HepG2 (cell line): ENCODE data around the gene USP9X. TPM values are rescaled to one million over a fixed set of nuclear protein-coding genes. Genes with fewer than 3 reads are reported as not detected.

ENCODE experiments used
- ARNT ChIP-seq: fragments of 450-650 bp; IDR thresholded peaks from 2 replicates; pipeline ENCODE4 v1.6.1; 2017
- EP300 ChIP-seq, 3 experiments: sonication (generic) in 1 of 3; formaldehyde crosslinking in 1 of 3; IDR thresholded peaks; 2 replicates each; pipeline versions ENCODE4 v1.5.1 to v1.6.1; 2011 to 2020; ENCODE audit warnings: low read depth in 2 of 3, low read length in 2 of 3, borderline replicate concordance in 1 of 3, improper control_type of control experiment in 1 of 3, mild to moderate bottlenecking in 1 of 3, missing genetic modification reagents in 1 of 3, moderate library complexity in 1 of 3
- HNF4A ChIP-seq: sonication (generic); formaldehyde crosslinking; IDR thresholded peaks from 2 replicates; pipeline ENCODE4 v1.4.0; 2020; ENCODE audit warnings: missing genetic modification reagents
- ISX ChIP-seq: sonication (generic); formaldehyde crosslinking; conservative IDR thresholded peaks from 2 replicates; pipeline ENCODE4 v1.5.0; 2020; ENCODE audit warnings: missing genetic modification reagents
- MBNL3 ChIP-seq: fragments of 250-450 bp; sonication (Bioruptor Pico); conservative IDR thresholded peaks from 2 replicates; pipeline ENCODE4 v1.8.0; 2022; ENCODE audit warnings: mild to moderate bottlenecking, inconsistent platforms
- NFAT5 ChIP-seq: sonication (generic); formaldehyde crosslinking; IDR thresholded peaks from 2 replicates; pipeline ENCODE4 v1.4.0; 2020; ENCODE audit warnings: missing genetic modification reagents
- NR2C2 ChIP-seq: sonication (generic); formaldehyde crosslinking; IDR thresholded peaks from 2 replicates; pipeline ENCODE4 v1.4.0; 2020; ENCODE audit warnings: missing genetic modification reagents, mild to moderate bottlenecking, moderate library complexity, borderline replicate concordance
- POLR2G ChIP-seq: fragments of 200-400 bp; formaldehyde crosslinking; IDR thresholded peaks from 2 replicates; pipeline ENCODE4 v1.6.1; 2018; ENCODE audit warnings: mild to moderate bottlenecking, low read depth, low read length, moderate library complexity
- RBM39 ChIP-seq: fragments of 200-400 bp; formaldehyde crosslinking; IDR thresholded peaks from one replicate; pipeline ENCODE4 v1.6.1; 2018; ENCODE audit warnings: antibody characterized with exemption, mild to moderate bottlenecking, low read depth, low read length; ENCODE audit not compliant: poor library complexity, severe bottlenecking
- REL ChIP-seq: sonication (generic); formaldehyde crosslinking; conservative IDR thresholded peaks from 2 replicates; pipeline ENCODE4 v1.8.0; 2022; ENCODE audit warnings: mild to moderate bottlenecking, missing genetic modification reagents, moderate library complexity
- RELA ChIP-seq: sonication (generic); formaldehyde crosslinking; IDR thresholded peaks from 2 replicates; pipeline ENCODE4 v1.4.0; 2020; ENCODE audit warnings: missing genetic modification reagents
- RFXANK ChIP-seq: IDR thresholded peaks from 2 replicates; pipeline ENCODE4 v1.6.1; 2016
- SOX6 ChIP-seq, 2 experiments: fragments of 450-650 bp in 1 of 2; sonication (generic) in 1 of 2; formaldehyde crosslinking in 1 of 2; IDR thresholded peaks; 2 replicates each; pipeline versions ENCODE4 v1.4.0 to v1.6.1; 2017 to 2020; ENCODE audit warnings: antibody characterized with exemption in 1 of 2, mild to moderate bottlenecking in 1 of 2, missing genetic modification reagents in 1 of 2
- ZNF234 ChIP-seq: sonication (generic); formaldehyde crosslinking; conservative IDR thresholded peaks from 2 replicates; pipeline ENCODE4 v1.5.1; 2020; ENCODE audit warnings: mild to moderate bottlenecking, missing genetic modification reagents
- ZNF3 ChIP-seq: IDR thresholded peaks from 2 replicates; pipeline ENCODE4 v1.7.0; 2017; ENCODE audit warnings: inconsistent platforms
- ZNF367 ChIP-seq: sonication (generic); formaldehyde crosslinking; IDR thresholded peaks from 2 replicates; pipeline ENCODE4 v1.4.0; 2020; ENCODE audit warnings: missing genetic modification reagents, borderline replicate concordance
- ZNF446 ChIP-seq: sonication (generic); formaldehyde crosslinking; IDR thresholded peaks from 2 replicates; pipeline ENCODE4 v1.5.0; 2020; ENCODE audit warnings: mild to moderate bottlenecking, missing genetic modification reagents
- ZNF564 ChIP-seq: sonication (generic); formaldehyde crosslinking; IDR thresholded peaks from 2 replicates; pipeline ENCODE4 v1.8.1; 2023; ENCODE audit warnings: mild to moderate bottlenecking, missing genetic modification reagents
- ZNF589 ChIP-seq: sonication (generic); formaldehyde crosslinking; conservative IDR thresholded peaks from 2 replicates; pipeline ENCODE4 v1.8.0; 2022; ENCODE audit warnings: mild to moderate bottlenecking, moderate library complexity, missing genetic modification reagents
- ZNF598 ChIP-seq: sonication (generic); formaldehyde crosslinking; IDR thresholded peaks from 2 replicates; pipeline ENCODE4 v1.5.1; 2020; ENCODE audit warnings: mild to moderate bottlenecking, missing genetic modification reagents, borderline replicate concordance
- ZNF772 ChIP-seq: sonication (generic); formaldehyde crosslinking; IDR thresholded peaks from 2 replicates; pipeline ENCODE4 v1.5.0; 2020; ENCODE audit warnings: mild to moderate bottlenecking, missing genetic modification reagents
- ZNF891 ChIP-seq: sonication (generic); formaldehyde crosslinking; IDR thresholded peaks from 2 replicates; pipeline ENCODE4 v1.5.0; 2020; ENCODE audit warnings: mild to moderate bottlenecking, missing genetic modification reagents
- polyA plus RNA-seq, 8 experiments: library from polyadenylated mRNA; depleted of rRNA in 3 of 8; stranded (reverse) in 7 of 8; unstranded in 1 of 8; fragments of >200 nt; fragmentation: Illumina TruSeq in 4 of 8; extraction: Trizol in 4 of 8; gene quantifications; 2 replicates each; pipeline versions ENCODE4 v1.2.1 to v1.2.3, GENCODE V29; 2011 to 2016; ENCODE audit warnings: low read depth in 4 of 8, missing spikeins in 1 of 8, mixed read lengths in 1 of 8; ENCODE audit not compliant: insufficient read depth in 1 of 8
- total RNA-seq, 5 experiments: library from RNA; depleted of rRNA; stranded (reverse); fragments of >200 nt; fragmentation: Illumina TruSeq; extraction: Trizol; gene quantifications; 2 replicates each; pipeline ENCODE4 v1.2.3, GENCODE V29; 2016; ENCODE audit warnings: low read depth in 1 of 5
- TF ChIP-seq, protein P1 (sequence below): sonication (generic); formaldehyde crosslinking; IDR thresholded peaks from 2 replicates; pipeline ENCODE4 v1.5.1; 2020; ENCODE audit warnings: mild to moderate bottlenecking, moderate library complexity, missing genetic modification reagents
- TF ChIP-seq, protein P2 (sequence below): sonication (generic); formaldehyde crosslinking; IDR thresholded peaks from 2 replicates; pipeline ENCODE4 v1.4.0; 2020; ENCODE audit warnings: mild to moderate bottlenecking, missing genetic modification reagents

The USP9X gene
- total and polyA plus RNA-seq, 2 of the 13 experiments (the other 11 are each of a cell fraction or from before 2014, with no cell fraction given): 22.2 to 40.5 TPM

GRCh38 chrX:41047878-41048534 lies 37.2 kb upstream of the USP9X start (continued):
- TF ChIP-seq, protein P1, sequence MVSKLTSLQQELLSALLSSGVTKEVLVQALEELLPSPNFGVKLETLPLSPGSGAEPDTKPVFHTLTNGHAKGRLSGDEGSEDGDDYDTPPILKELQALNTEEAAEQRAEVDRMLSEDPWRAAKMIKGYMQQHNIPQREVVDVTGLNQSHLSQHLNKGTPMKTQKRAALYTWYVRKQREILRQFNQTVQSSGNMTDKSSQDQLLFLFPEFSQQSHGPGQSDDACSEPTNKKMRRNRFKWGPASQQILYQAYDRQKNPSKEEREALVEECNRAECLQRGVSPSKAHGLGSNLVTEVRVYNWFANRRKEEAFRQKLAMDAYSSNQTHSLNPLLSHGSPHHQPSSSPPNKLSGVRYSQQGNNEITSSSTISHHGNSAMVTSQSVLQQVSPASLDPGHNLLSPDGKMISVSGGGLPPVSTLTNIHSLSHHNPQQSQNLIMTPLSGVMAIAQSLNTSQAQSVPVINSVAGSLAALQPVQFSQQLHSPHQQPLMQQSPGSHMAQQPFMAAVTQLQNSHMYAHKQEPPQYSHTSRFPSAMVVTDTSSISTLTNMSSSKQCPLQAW: peak; percentile 35; the same call in 1 of the 2 replicates
- no peak for TF ChIP-seq ZNF598
- peak; percentile 54 for TF ChIP-seq HNF4A
- TF ChIP-seq ZNF3 (CRISPR knock-in tag): no peak
- TF ChIP-seq RELA (CRISPR knock-in tag): no peak
- no peak for TF ChIP-seq ZNF564 (CRISPR knock-in tag)
- no peak for TF ChIP-seq RFXANK (CRISPR knock-in tag)
- no peak for TF ChIP-seq ISX (CRISPR knock-in tag)
- peak; percentile 46; the same call in 1 of the 2 replicates for TF ChIP-seq NR2C2
- no peak for TF ChIP-seq ZNF234 (CRISPR knock-in tag)
- no peak for TF ChIP-seq ZNF589 (CRISPR knock-in tag)
- no peak for TF ChIP-seq SOX6 (IDR thresholded peaks at IDR 0.05)
- TF ChIP-seq SOX6 (CRISPR knock-in tag; IDR thresholded peaks at IDR 0.05): peak; percentile 35; the same call in 1 of the 2 replicates
- no peak for TF ChIP-seq MBNL3 (CRISPR knock-in tag)
- no peak for TF ChIP-seq REL (CRISPR knock-in tag)
- no peak for TF ChIP-seq ARNT
- TF ChIP-seq POLR2G: peak; percentile 37; the same call in 1 of the 2 replicates
- no peak for TF ChIP-seq ZNF772 (CRISPR knock-in tag)
- TF ChIP-seq, protein P2, sequence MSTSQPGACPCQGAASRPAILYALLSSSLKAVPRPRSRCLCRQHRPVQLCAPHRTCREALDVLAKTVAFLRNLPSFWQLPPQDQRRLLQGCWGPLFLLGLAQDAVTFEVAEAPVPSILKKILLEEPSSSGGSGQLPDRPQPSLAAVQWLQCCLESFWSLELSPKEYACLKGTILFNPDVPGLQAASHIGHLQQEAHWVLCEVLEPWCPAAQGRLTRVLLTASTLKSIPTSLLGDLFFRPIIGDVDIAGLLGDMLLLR (CRISPR knock-in tag): no peak
- no peak for TF ChIP-seq ZNF446 (CRISPR knock-in tag)
- no peak for TF ChIP-seq RBM39
- no peak for TF ChIP-seq NFAT5
- no peak for TF ChIP-seq ZNF367 (CRISPR knock-in tag)
- TF ChIP-seq EP300 (IDR thresholded peaks at IDR 0.05; ENCODE audit: low read depth in 2 of 2, low read length in 2 of 2): peak in 1 of 2 experiments; percentile 1; a peak in 1 of 4 replicates
- TF ChIP-seq EP300 (CRISPR knock-in tag; IDR thresholded peaks at IDR 0.05; ENCODE audit: borderline replicate concordance): no peak
- TF ChIP-seq ZNF891 (CRISPR knock-in tag): no peak
